Measurements from ENCODE around the gene TASP1. TPM values are rescaled to one million over a fixed set of nuclear protein-coding genes. Genes with fewer than 3 reads are reported as not detected.

TASP1 gene
- polyA plus RNA-seq, 1 donor (not counting 4 experiments of a cell fraction or from before 2014, with no cell fraction given): 17.4 TPM

DNA sequence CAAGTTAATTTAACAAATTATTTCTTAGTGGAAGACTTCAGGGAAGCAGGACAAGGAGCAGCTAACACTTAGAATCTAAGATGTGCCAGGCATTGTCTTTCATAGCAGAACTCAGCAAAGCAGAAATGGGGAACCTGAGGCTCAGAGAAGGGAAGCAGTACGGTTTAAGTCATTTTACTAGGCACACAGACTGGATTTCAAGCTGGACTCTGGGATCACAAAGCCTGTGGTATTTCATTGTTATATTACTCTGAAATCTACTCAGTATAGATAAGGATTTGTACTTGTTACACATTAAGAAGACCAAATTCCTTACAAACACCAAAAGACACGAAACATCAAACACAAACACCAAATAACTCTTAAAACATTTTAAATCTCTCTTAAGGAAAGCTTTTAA, 218.1 kb downstream of the TASP1 start:
- peaks cover 12% of the 10 kb centered on the region for H3K4me1 ChIP-seq (ENCODE audit: control insufficient read depth, extremely low read depth, insufficient read depth, low read length)
- no peak overlapping the region for H3K4me2 ChIP-seq (ENCODE audit: control insufficient read depth, extremely low read depth, insufficient read depth, low read depth, low read length)
- H3K79me2 ChIP-seq (ENCODE audit: control insufficient read depth, insufficient read depth, low read length): no peaks in the 10 kb centered on the region
- no peak overlapping the region for H3K9ac ChIP-seq (ENCODE audit: control insufficient read depth, extremely low read depth, insufficient read depth, low read length)
- H3K27ac ChIP-seq (ENCODE audit: control insufficient read depth, insufficient read depth, low read length): no peak overlapping the region
- no peak overlapping the region for H2AFZ ChIP-seq (ENCODE audit: control insufficient read depth, low read length)
- H3K9me3 ChIP-seq (ENCODE audit: control insufficient read depth, low read depth, low read length): no peaks in the 10 kb centered on the region
- TF ChIP-seq, protein P1, sequence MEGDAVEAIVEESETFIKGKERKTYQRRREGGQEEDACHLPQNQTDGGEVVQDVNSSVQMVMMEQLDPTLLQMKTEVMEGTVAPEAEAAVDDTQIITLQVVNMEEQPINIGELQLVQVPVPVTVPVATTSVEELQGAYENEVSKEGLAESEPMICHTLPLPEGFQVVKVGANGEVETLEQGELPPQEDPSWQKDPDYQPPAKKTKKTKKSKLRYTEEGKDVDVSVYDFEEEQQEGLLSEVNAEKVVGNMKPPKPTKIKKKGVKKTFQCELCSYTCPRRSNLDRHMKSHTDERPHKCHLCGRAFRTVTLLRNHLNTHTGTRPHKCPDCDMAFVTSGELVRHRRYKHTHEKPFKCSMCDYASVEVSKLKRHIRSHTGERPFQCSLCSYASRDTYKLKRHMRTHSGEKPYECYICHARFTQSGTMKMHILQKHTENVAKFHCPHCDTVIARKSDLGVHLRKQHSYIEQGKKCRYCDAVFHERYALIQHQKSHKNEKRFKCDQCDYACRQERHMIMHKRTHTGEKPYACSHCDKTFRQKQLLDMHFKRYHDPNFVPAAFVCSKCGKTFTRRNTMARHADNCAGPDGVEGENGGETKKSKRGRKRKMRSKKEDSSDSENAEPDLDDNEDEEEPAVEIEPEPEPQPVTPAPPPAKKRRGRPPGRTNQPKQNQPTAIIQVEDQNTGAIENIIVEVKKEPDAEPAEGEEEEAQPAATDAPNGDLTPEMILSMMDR (optimal IDR thresholded peaks at IDR 0.05 in 1 of 3, IDR thresholded peaks at IDR 0.05 in 1 of 3, conservative IDR thresholded peaks at IDR 0.05 in 1 of 3; ENCODE audit: extremely low read depth in 1 of 3, insufficient read depth in 2 of 3, low read length in 3 of 3): no peak
- TF ChIP-seq EZH2 (IDR thresholded peaks at IDR 0.05; ENCODE audit: low read length): no peak
- no peaks in the 10 kb centered on the region for H3K9me1 ChIP-seq (ENCODE audit: control insufficient read depth, extremely low read depth, insufficient read depth, low read length)
- H3K27me3 ChIP-seq (ENCODE audit: control insufficient read depth, extremely low read depth, insufficient read depth, low read length): no peaks in the 10 kb centered on the region
- FAIRE-seq: no peak
- dilution Hi-C loops (cut with MboI; ENCODE audit: extremely low pct_ligation_motif_present, low sequenced_read_pairs): no loop called here
- no peak overlapping the region for H3K4me3 ChIP-seq (ENCODE audit: control insufficient read depth in 2 of 3, extremely low read depth in 1 of 3, insufficient read depth in 2 of 3, low read depth in 1 of 3, low read length in 3 of 3)
- no peaks in the 10 kb centered on the region for H4K20me1 ChIP-seq (ENCODE audit: control insufficient read depth, extremely low read depth, insufficient read depth, low read length)
- H3K36me3 ChIP-seq (ENCODE audit: control insufficient read depth in 2 of 2, extremely low read depth in 1 of 2, insufficient read depth in 2 of 2, low read length in 2 of 2): peaks cover 2 to 5% of the 10 kb centered on the region in 2 experiments
- DNase-seq (ENCODE audit: low read depth, low spot score): no peak

DNA sequence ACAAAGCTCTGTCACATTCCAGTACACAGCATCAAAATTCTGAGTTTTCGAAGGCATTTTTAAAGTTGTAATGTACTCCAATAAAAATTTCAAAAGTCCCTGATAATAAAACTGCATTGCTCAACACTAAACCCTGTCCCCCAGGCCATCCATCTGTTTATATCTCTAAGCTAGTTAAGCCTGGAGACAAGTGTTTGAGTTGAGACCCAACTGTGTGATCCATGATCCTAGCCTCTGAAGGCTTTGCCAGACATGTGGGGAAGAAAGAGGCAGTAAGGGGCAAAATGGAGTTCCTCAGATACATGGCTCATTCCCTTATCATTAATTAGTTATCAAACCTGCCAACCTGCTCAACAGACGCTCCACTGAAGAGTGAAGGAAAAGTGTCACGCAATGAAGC, 219.3 kb downstream of the TASP1 start:
- H3K4me2 ChIP-seq (ENCODE audit: control insufficient read depth, extremely low read depth, insufficient read depth, low read depth, low read length): no peak overlapping the region
- no peak for TF ChIP-seq EZH2 (IDR thresholded peaks at IDR 0.05; ENCODE audit: low read length)
- TF ChIP-seq, protein P1 (optimal IDR thresholded peaks at IDR 0.05 in 1 of 3, IDR thresholded peaks at IDR 0.05 in 1 of 3, conservative IDR thresholded peaks at IDR 0.05 in 1 of 3; ENCODE audit: extremely low read depth in 1 of 3, insufficient read depth in 2 of 3, low read length in 3 of 3): no peak
- H3K9me1 ChIP-seq (ENCODE audit: control insufficient read depth, extremely low read depth, insufficient read depth, low read length): no peaks in the 10 kb centered on the region
- no peak overlapping the region for H3K9ac ChIP-seq (ENCODE audit: control insufficient read depth, extremely low read depth, insufficient read depth, low read length)
- no peak overlapping the region for H3K4me3 ChIP-seq (ENCODE audit: control insufficient read depth in 2 of 3, extremely low read depth in 1 of 3, insufficient read depth in 2 of 3, low read depth in 1 of 3, low read length in 3 of 3)
- H4K20me1 ChIP-seq (ENCODE audit: control insufficient read depth, extremely low read depth, insufficient read depth, low read length): no peaks in the 10 kb centered on the region
- H3K9me3 ChIP-seq (ENCODE audit: control insufficient read depth, low read depth, low read length): no peaks in the 10 kb centered on the region
- H3K27me3 ChIP-seq (ENCODE audit: control insufficient read depth, extremely low read depth, insufficient read depth, low read length): no peaks in the 10 kb centered on the region
- FAIRE-seq (no peak), DNase-seq (ENCODE audit: low read depth, low spot score) (no peak)
- H3K27ac ChIP-seq (ENCODE audit: control insufficient read depth, insufficient read depth, low read length): no peak overlapping the region
- H3K36me3 ChIP-seq (ENCODE audit: control insufficient read depth in 2 of 2, extremely low read depth in 1 of 2, insufficient read depth in 2 of 2, low read length in 2 of 2): peaks cover 2 to 5% of the 10 kb centered on the region in 2 experiments
- H3K4me1 ChIP-seq (ENCODE audit: control insufficient read depth, extremely low read depth, insufficient read depth, low read length): peaks cover 12% of the 10 kb centered on the region
- no peak overlapping the region for H2AFZ ChIP-seq (ENCODE audit: control insufficient read depth, low read length)
- no peaks in the 10 kb centered on the region for H3K79me2 ChIP-seq (ENCODE audit: control insufficient read depth, insufficient read depth, low read length)
- dilution Hi-C loops (cut with MboI; ENCODE audit: extremely low pct_ligation_motif_present, low sequenced_read_pairs): no loop called here
